ENCODE data around the gene PLD1.
"Not testable (repeated sequence)": the region's sequence is repeated elsewhere in the genome, so short reads cannot be mapped to it uniquely, and the experiment has no call there.

Gene PLD1

GRCh38 chr3:171671709-171672108, 138.6 kb downstream of the PLD1 start:
- no peak for DNase-seq (ENCODE audit: low read depth in 2 of 2)

GRCh38 chr3:171666516-171666915, 143.8 kb downstream of the PLD1 start:
- DNase-seq (ENCODE audit: low read depth in 2 of 2): no peak

- DNase-seq (ENCODE audit: low read depth in 2 of 2): no peak
These were observed 146.5 kb downstream of the PLD1 start for GRCh38 chr3:171663805-171664204.

GRCh38 chr3:171661484-171661883, 148.8 kb downstream of the PLD1 start:
- no peak for DNase-seq (ENCODE audit: low read depth in 2 of 2)

GRCh38 chr3:171660188-171660587, 150.1 kb downstream of the PLD1 start:
- no peak for DNase-seq (ENCODE audit: low read depth in 2 of 2)

GRCh38 chr3:171658841-171659240, 151.4 kb downstream of the PLD1 start:
- DNase-seq (ENCODE audit: low read depth in 2 of 2): no peak

- DNase-seq (ENCODE audit: low read depth in 2 of 2): no peak
These were observed 155.5 kb downstream of the PLD1 start for GRCh38 chr3:171654809-171655208.

GRCh38 chr3:171654326-171654725, 156.0 kb downstream of the PLD1 start:
- DNase-seq (ENCODE audit: low read depth in 2 of 2): no peak

GRCh38 chr3:171653701-171654100, 156.6 kb downstream of the PLD1 start:
- no peak for DNase-seq (ENCODE audit: low read depth in 2 of 2)

- DNase-seq (ENCODE audit: low read depth in 2 of 2): no peak
These were observed 157.4 kb downstream of the PLD1 start for GRCh38 chr3:171652932-171653331.

- DNase-seq (ENCODE audit: low read depth in 2 of 2): no peak
These were observed 160.2 kb downstream of the PLD1 start for GRCh38 chr3:171649911-171650592.

- no peak for DNase-seq (ENCODE audit: low read depth in 2 of 2)
These were observed 161.0 kb downstream of the PLD1 start for GRCh38 chr3:171649267-171649666.

GRCh38 chr3:171648069-171648468, 162.2 kb downstream of the PLD1 start:
- no peak for DNase-seq (ENCODE audit: low read depth in 2 of 2)

- no peak for DNase-seq (ENCODE audit: low read depth in 2 of 2)
These were observed 163.7 kb downstream of the PLD1 start for GRCh38 chr3:171646357-171647133.

GRCh38 chr3:171644681-171645080, 165.6 kb downstream of the PLD1 start:
- no peak for DNase-seq (ENCODE audit: low read depth in 2 of 2)

- DNase-seq (ENCODE audit: low read depth in 2 of 2): no peak
These were observed 166.6 kb downstream of the PLD1 start for GRCh38 chr3:171643681-171644080.

- no peak for DNase-seq (ENCODE audit: low read depth in 2 of 2)
These were observed 167.2 kb downstream of the PLD1 start for GRCh38 chr3:171643033-171643432.

GRCh38 chr3:171640520-171641412, 169.5 kb downstream of the PLD1 start:
- DNase-seq (ENCODE audit: low read depth in 2 of 2): no peak

- no peak for DNase-seq (ENCODE audit: low read depth in 2 of 2)
These were observed 173.6 kb downstream of the PLD1 start for GRCh38 chr3:171636666-171637065.

GRCh38 chr3:171632766-171633165, 177.5 kb downstream of the PLD1 start:
- DNase-seq (ENCODE audit: low read depth in 2 of 2): no peak

GRCh38 chr3:171626799-171627198, 183.5 kb downstream of the PLD1 start:
- DNase-seq (ENCODE audit: low read depth in 2 of 2): not testable (repeated sequence)

- DNase-seq (ENCODE audit: low read depth in 2 of 2): no peak
These were observed 188.2 kb downstream of the PLD1 start for GRCh38 chr3:171622126-171622525.
